PC-9 (cell line): ENCODE results near the gene POLD2.

Experiments used
- EZH2 ChIP-seq: fragments of 200-600 bp; sonication (generic); IDR thresholded peaks from 2 replicates; pipeline ENCODE4 v1.8.0; 2017; ENCODE audit warnings: antibody characterized with exemption, low read depth
- TF ChIP-seq, protein P1 (sequence below): fragments of 200-600 bp; sonication (generic); conservative IDR thresholded peaks from 2 replicates; pipeline ENCODE4 v1.6.1; 2017; ENCODE audit warnings: mixed run types, antibody characterized with exemption, mild to moderate bottlenecking, moderate library complexity

DNA sequence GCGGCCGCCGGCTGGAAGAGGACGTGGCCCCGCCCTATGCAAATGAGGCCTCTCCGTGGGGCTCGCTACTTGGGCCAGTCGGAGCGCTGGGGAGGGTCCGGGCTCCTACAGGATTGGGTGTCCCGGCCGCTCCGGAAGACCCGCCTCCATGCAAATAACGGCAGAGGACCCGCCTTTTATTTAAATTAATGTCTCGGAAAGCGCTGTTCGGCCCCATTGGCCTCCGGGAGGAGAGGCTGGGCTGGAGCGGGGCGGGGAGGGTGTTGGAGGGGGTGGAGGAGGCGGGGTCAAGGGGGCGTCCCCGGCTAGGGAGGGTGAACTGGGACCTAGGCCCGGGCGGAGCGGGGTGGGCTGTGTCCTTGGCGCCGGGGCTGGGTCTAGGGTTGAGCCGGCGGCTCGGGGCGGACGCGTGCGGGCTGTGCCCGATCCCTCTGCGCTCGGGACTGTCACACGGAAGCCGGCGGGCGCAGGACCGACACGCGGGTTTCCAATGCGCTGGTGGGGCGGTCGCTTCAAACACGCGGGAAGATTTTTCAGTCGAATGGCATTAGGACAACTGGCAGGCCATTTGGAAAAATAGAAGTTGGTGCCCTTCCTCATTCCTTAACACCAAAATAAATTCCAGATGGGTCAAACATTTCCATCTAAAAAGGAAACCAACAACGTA, 40.7 kb downstream of the POLD2 start:
- TF ChIP-seq, protein P1, sequence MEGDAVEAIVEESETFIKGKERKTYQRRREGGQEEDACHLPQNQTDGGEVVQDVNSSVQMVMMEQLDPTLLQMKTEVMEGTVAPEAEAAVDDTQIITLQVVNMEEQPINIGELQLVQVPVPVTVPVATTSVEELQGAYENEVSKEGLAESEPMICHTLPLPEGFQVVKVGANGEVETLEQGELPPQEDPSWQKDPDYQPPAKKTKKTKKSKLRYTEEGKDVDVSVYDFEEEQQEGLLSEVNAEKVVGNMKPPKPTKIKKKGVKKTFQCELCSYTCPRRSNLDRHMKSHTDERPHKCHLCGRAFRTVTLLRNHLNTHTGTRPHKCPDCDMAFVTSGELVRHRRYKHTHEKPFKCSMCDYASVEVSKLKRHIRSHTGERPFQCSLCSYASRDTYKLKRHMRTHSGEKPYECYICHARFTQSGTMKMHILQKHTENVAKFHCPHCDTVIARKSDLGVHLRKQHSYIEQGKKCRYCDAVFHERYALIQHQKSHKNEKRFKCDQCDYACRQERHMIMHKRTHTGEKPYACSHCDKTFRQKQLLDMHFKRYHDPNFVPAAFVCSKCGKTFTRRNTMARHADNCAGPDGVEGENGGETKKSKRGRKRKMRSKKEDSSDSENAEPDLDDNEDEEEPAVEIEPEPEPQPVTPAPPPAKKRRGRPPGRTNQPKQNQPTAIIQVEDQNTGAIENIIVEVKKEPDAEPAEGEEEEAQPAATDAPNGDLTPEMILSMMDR, result no peak
- no peak for TF ChIP-seq EZH2
